OCI-LY7 (cell line): ENCODE measurements around the gene SRBD1.

Experiments used
- CTCF ChIP-seq: fragments of 200-600 bp; sonication (generic); conservative IDR thresholded peaks from 2 replicates; pipeline ENCODE4 v1.5.1; 2014; ENCODE audit warnings: mild to moderate bottlenecking, antibody characterized with exemption, low read length, moderate library complexity, mixed read lengths
- EZH2phosphoT487 ChIP-seq: fragments of 200-600 bp; sonication (generic); IDR thresholded peaks from 2 replicates; pipeline ENCODE4 v1.6.1; 2018; ENCODE audit warnings: low read depth, borderline replicate concordance, mild to moderate bottlenecking, mixed run types, antibody characterized with exemption, low read length, moderate library complexity, mixed read lengths

GRCh38 chr2:45567288-45567963, 43.6 kb downstream of the SRBD1 start:
- TF ChIP-seq EZH2phosphoT487 (no peak), CTCF (no peak)
